Measurements from ENCODE around the gene ULK4.

The ULK4 gene

GRCh38 chr3:41963823-41964222, 1.9 kb upstream of the ULK4 start:
- in situ Hi-C loops (cut with MboI; ENCODE audit: low sequenced_read_pairs, unreplicated experiment), result no loop called here
- no peak for TF ChIP-seq CTCF (IDR thresholded peaks at IDR 0.05; ENCODE audit: borderline replicate concordance, control extremely low read depth, extremely low read depth, insufficient read depth, missing control alignments)
- no peak for DNase-seq (ENCODE audit: low spot score)

GRCh38 chr3:41960826-41961750, 815 bp downstream of the ULK4 start:
- in situ Hi-C loops (cut with MboI; ENCODE audit: low sequenced_read_pairs, unreplicated experiment), result no loop called here
- peak; percentile 55 for DNase-seq (ENCODE audit: low spot score)
- no peak for TF ChIP-seq CTCF (IDR thresholded peaks at IDR 0.05; ENCODE audit: borderline replicate concordance, control extremely low read depth, extremely low read depth, insufficient read depth, missing control alignments)

- DNase-seq (ENCODE audit: low spot score), result no peak
- no peak for TF ChIP-seq CTCF (IDR thresholded peaks at IDR 0.05; ENCODE audit: borderline replicate concordance, control extremely low read depth, extremely low read depth, insufficient read depth, missing control alignments)
- in situ Hi-C loops (cut with MboI; ENCODE audit: low sequenced_read_pairs, unreplicated experiment), result no loop called here
Observed at GRCh38 chr3:41956574-41956973, 5.3 kb downstream of the ULK4 start.

- no peak for TF ChIP-seq CTCF (IDR thresholded peaks at IDR 0.05; ENCODE audit: borderline replicate concordance, control extremely low read depth, extremely low read depth, insufficient read depth, missing control alignments)
- in situ Hi-C loops (cut with MboI; ENCODE audit: low sequenced_read_pairs, unreplicated experiment), result no loop called here
- DNase-seq (ENCODE audit: low spot score), result no peak
Observed at GRCh38 chr3:41955192-41955591, 6.7 kb downstream of the ULK4 start.

GRCh38 chr3:41943311-41943843, 18.5 kb downstream of the ULK4 start:
- in situ Hi-C loops (cut with MboI; ENCODE audit: low sequenced_read_pairs, unreplicated experiment), result no loop called here
- TF ChIP-seq CTCF (IDR thresholded peaks at IDR 0.05; ENCODE audit: borderline replicate concordance, control extremely low read depth, extremely low read depth, insufficient read depth, missing control alignments), result no peak

GRCh38 chr3:41940393-41940792, 21.5 kb downstream of the ULK4 start:
- no peak for TF ChIP-seq CTCF (IDR thresholded peaks at IDR 0.05; ENCODE audit: borderline replicate concordance, control extremely low read depth, extremely low read depth, insufficient read depth, missing control alignments)
- no peak for DNase-seq (ENCODE audit: low spot score)
- in situ Hi-C loops (cut with MboI; ENCODE audit: low sequenced_read_pairs, unreplicated experiment), result no loop called here

More at GRCh38 chr3:41943311-41943843, 18.5 kb downstream of the ULK4 start:
- no peak for DNase-seq (ENCODE audit: low spot score)

Measured in GM13976 (cell line).